NCI-H82 treated with DMSO at 0.1 percent for 48 hours (cell line): Measurements from ENCODE around the gene FOXK1.

Source experiments
- DNase-seq: peaks from one replicate; lab custom pipeline; 2025; ENCODE audit not compliant: unreplicated experiment; lab: John Stamatoyannopoulos, UW

FOXK1 gene

GRCh38 chr7:4694305-4694704, 12.2 kb downstream of the FOXK1 start:
- DNase-seq = no peak

GRCh38 chr7:4698707-4699275, 16.7 kb downstream of the FOXK1 start:
- DNase-seq = no peak

- no peak for DNase-seq
Observed at GRCh38 chr7:4699841-4700240, 17.7 kb downstream of the FOXK1 start.

DNA sequence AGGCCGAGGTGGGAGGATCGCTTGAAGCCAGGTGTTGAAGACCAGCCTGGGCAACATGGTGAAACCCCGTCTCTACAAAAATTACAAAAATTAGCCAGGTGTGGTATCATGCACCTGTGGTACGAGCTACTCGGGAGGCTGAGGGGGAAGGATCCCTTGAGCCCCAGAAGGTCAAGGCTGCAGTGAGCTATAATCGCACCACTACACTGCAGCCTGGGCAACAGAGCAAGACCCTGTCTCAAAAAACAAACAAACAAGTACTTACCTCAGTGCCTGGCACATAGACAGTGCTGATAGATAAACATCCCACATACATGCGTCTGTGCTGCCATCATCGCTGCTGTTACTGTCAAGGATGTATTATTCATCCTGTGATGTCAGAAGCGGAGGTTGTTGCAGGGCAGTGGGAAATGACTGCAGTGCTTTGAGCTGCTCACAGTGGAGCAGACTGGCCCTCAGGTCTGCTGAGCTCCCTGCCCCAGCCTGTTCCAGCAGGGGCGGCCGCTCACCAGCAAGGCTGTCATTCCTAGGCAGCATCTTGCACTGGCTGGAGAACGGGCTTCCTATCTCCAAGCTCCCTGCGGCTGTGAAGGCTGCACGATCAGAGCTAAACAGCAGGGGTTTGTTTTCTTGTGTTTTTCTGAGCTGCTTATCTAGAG, 18.6 kb downstream of the FOXK1 start:
- no peak for DNase-seq

DNA sequence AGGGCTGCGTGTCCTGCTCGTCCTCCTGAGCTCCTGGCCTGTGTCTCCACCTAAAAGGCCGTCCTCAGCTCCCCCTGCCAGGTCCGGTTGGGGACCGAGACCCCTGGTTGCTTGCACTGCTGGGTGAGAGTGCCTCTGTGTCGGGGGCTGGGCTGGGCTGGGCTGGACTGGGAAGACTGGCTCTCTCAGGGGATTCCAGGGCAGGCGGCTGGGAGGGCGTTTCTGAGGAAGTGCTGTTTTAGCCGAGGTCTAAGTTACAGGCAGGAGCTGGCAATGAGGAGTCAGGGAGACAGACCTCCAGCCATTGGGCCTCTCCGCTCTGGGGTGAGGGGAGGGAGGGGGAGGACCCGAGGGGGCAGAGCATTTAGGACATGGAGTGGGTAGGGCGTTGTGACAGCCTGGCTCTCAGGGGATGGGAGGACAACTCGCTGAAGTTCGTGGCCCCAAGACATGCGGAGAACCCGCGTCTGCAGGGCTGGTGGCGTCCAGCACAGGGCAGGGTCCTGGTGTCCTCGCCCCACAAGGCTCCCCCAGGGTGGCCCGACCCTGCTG, 20.9 kb downstream of the FOXK1 start:
- DNase-seq = no peak

GRCh38 chr7:4703532-4703931, 21.4 kb downstream of the FOXK1 start:
- no peak for DNase-seq

DNA sequence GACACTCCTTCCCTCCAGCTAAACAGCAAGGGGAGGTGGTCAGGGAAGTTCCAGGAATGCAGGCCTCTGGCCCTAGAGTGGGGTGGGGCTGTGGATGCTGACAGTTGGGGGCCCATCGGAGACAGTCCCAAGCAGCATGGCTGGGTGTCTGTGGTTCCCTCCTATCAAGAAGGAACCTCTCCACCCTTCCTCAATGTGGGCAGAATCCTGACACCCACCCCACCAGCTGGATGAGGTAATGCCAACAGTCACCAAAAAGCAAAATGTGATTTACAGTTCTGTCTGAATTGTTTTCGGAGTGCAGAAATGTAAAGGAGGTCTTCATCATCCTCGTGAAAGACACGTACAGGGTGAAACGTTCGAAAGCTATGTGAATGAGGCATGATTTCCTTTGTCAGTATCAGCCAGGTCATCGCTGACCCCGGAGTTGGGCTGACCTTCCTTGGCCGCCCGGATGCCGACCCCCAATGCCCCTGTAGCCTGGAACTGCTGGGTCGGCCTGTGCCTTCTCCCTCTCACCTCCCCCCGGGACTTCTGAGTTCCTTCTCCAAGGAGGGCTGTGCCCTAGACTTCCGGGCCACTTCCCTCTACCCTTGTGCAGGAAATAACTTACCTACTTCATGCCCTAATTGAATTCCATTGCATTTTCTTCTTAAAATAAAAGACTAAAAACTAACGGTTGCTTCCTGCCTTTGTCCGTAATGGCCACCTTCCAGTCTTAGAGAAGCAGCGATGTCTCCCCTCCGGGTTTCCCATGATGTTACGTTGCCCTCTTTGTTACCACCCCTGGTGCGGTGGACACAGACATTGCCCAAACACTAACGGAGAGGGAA, 24.5 kb downstream of the FOXK1 start:
- DNase-seq = no peak

- DNase-seq = no peak
Observed at GRCh38 chr7:4707217-4707741, 25.2 kb downstream of the FOXK1 start.

DNA sequence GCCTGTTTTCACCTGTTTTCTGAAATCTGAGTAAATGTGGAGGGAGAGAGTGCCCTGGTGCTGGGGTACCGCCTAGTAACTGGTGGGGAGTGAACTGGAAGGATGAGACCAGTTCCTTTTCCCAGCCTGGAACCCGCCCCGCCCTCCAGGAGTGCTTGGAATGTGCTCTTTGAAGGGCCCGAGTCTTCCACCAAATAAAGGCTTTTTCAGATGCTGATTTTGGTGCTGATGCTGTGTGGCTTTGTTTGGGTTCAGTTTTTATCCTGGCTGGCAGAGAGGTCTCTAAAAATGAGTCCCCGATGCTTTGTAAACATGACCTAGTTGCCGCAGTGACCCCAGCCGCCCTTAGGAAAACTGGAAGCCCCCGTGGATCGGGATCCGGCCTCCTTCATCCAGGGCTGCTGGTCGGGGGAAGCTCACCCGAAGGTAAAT, 25.9 kb downstream of the FOXK1 start:
- DNase-seq = no peak

GRCh38 chr7:4709187-4709586, 27.1 kb downstream of the FOXK1 start:
- no peak for DNase-seq

- DNase-seq = no peak
Observed at GRCh38 chr7:4711093-4711492, 29.0 kb downstream of the FOXK1 start.

DNA sequence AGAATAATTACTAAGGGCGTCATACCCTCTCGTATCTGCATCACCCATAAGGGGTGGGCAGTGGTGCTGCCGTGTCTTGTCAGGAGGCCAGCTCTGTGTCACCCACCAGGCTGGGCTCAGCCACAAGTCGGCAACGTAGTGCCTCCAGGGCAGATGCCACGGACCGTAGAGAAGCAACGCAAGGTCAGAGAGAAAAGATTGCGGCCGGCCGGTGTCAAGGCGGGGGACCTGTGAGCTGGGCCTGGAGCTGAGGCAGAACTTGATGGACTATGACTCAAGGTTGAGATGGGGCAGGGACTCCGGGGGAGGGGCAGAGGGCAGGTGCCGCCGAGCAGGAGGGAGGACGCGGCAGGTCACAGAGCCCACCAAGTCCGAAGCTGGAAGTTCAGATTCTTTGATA, 29.5 kb downstream of the FOXK1 start:
- DNase-seq = no peak

- DNase-seq = peak; percentile 47
Observed at GRCh38 chr7:4712281-4713182, 30.4 kb downstream of the FOXK1 start.

GRCh38 chr7:4713183-4713784, 31.2 kb downstream of the FOXK1 start:
- no peak for DNase-seq

DNA sequence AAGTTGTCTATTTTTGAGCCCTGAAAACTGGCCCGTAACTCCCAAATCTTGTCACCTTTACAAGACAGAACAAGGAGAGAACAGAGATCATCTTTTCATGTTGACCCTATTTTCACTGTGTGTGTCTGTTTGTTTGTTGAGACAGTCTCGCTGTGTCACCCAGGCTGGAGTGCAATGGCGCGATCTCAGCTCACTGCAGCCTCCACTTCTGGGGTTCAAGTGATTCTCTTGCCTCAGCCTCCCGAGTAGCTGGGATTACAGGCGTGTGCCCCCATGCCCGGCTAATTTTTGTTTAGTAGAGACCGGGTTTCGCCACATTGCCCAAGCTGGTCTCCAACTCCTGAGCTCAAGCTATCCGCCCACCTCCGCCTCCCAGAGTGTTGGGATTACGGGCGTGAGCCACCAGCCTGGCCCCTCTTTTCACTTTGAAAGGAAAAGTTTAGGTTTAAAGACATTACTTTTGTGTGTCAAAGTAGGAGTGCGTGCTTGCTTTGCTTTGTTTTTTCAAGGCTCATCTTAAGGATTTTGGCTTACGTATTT, 32.1 kb downstream of the FOXK1 start:
- no peak for DNase-seq

- no peak for DNase-seq
Observed at GRCh38 chr7:4714767-4715409, 32.8 kb downstream of the FOXK1 start.

- DNase-seq = no peak
Observed at GRCh38 chr7:4715410-4715776, 33.3 kb downstream of the FOXK1 start.

- DNase-seq = no peak
Observed at GRCh38 chr7:4716946-4717795, 35.1 kb downstream of the FOXK1 start.

DNA sequence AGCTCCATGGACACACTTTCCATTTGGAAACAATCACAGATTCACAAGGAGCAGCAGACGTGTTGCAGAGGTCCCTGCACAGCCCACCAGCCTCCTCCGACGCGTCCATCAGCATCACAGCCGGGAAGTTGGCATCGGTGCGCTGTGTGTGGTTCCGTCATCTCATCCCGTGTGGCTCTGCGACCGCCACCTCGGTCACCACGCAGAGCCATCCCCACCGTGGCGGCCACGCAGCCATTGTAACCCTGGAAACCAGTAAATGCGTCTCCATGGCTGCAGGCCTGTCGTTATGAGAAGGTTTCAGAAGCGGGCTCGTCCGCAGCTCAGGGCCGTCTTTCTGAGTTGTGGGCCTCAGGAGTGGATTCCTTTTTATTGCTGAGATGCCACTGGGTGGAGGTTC, 36.0 kb downstream of the FOXK1 start:
- DNase-seq = no peak
